HG03342 (cell line): ENCODE results near the gene IFNA10.
A peak's percentile ranks its signal among the peaks of the same experiment; 100 is the strongest.
"Not testable (repeated sequence)": the region's sequence is repeated elsewhere in the genome, so short reads cannot be mapped to it uniquely, and the experiment has no call there.

Source experiments
- ATAC-seq: cut with Tn5 transposase; IDR thresholded peaks from one replicate; pipeline ENCODE4 v1.9.1; 2021; ENCODE audit warnings: mild to moderate bottlenecking, moderate library complexity; ENCODE audit not compliant: unreplicated experiment

IFNA10 gene

DNA sequence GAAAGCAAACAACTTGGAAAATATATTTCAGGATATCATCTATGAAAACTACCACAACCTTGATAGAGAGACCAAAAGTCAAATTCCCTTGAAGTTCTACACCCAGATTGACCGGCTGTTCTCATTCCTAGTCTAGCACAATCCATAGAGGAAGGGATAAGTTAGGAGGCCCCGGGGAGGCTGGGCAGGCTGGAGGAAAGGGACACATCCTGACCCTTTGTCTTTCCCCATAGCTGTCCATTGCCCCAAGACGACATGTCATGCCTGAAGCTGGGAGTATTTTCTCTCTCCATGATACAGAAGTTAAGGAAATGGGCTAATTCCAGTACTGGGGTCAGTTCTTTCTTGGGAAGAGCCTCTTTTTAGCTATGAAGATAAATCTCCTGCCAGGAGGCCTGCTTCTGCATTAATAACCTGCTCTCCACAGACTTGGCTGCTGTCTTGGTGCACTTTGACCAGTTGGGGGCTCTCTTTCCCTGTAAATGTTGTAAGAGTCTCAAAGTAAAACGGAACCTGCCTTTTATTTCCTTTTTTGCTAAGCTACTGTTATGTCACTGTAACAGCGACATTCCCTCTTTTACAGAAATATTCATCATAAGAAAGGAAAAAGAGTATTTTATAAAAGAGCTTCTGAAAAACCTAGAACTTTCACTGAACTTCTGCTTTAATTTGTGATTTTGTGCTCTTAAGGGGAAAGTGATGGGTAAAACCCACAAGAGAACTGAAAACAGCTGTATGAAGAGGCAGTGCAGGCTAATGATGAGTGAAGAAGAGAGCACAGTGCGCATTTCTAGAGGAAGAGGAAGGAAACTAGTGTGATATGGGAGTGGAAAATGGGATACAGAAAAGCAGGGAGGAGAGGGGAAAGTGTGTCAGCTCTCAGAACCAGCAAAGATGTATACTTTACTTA, 11.8 kb downstream of the IFNA10 start:
- ATAC-seq: peak; percentile 96

DNA sequence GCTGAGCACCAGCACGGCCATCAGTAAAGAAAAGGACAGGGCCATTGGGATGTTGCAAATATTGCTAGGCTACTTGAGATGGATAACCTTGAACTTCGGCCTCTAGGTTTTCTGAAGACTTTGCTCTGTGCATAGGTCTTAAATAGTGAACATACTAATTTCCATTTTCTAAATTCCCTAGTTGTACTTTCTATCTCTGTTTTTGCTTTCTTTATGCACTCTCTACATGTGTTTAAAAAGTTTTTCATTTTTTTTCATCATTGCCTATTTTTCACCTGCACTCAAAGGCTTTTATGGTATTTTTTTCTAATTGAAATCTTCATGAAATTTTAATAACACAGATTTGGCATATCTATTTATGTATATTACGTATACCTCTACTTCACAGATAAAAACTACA, 19.5 kb downstream of the IFNA10 start, which contains the start of gene IFNA4:
Gene IFNA4, minus strand, starts transcription at position 101 of the 400 bp plus-strand sequence. Its CDS starts 56 bp downstream, at position 45.
- ATAC-seq: not testable (repeated sequence)

DNA sequence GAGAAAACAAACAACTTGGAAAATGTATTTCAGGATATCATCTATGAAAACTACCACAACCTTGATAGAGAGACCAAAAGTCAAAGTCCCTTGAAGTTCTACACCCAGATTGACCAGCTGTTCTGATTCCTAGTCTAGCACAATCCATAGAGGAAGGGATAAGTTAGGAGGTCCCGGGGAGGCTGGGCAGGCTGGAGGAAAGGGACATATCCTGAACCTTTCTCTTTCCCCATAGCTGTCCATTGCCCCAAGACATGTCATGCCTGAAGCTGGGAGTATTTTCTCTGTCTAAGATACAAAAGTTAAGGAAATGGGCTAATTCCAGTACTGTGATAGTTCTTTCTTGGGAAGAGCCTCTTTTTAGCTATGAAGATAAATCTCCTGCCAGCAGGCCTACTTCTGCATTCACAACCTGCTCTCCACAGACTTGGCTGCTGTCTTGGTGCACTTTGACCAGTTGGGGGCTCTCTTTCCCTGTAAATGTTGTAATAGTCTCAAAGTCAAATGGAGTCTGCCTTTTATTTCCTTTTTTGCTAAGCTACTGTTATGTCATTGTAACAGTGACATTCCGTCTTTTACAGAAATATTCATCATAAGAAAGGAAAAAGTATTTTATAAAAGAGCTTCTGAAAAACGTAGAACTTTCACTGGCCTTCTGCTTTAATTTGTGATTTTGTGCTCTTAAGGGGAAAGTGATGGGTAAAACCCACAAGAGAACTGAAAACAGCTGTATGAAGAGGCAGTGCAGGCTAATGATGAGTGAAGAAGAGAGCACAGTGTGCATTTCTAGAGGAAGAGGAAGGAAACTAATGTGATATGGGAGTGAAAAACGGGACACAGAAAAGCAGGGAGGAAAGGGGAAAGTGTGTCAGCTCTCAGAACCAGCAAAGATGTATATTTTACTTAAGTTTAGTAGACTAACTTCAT, 23.9 kb downstream of the IFNA10 start:
- peak; percentile 95 for ATAC-seq

DNA sequence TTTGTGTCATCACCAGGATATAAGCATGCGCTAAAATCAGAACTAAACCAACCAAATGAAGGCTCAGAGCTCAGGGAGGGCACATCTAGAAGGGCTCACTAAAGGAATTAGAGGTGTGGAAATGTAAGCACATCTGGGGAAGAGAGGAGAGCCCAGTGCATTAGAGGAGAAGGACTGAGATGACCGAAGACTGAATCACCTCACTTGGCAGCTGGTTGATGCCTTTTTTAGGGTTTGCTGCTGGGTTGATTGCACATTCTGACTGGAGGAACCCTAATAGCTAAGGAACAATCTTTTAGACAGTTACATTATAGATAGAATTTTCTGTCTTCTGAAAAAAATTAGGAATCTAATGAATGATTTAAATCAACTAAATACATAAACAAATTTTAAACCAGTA, 32.3 kb downstream of the IFNA10 start:
- no peak for ATAC-seq

DNA sequence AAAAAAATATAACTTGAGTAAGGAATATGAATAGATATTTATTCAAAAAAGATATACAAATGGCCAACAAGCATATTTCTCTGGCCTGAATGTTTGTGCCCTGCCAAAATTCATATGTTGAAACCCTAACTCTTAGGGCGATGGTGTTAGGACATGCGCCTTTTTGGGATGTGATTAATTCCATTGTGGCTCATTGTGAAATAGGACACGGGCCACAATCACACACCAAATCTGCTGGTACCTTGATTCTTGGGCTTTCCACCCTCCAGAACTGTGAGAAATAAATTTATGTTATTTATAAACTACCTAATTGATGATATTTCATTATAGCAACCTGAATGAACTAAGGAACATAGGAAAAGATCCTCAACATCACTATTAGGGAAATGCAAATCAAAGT, 34.8 kb downstream of the IFNA10 start:
- ATAC-seq: no peak

DNA sequence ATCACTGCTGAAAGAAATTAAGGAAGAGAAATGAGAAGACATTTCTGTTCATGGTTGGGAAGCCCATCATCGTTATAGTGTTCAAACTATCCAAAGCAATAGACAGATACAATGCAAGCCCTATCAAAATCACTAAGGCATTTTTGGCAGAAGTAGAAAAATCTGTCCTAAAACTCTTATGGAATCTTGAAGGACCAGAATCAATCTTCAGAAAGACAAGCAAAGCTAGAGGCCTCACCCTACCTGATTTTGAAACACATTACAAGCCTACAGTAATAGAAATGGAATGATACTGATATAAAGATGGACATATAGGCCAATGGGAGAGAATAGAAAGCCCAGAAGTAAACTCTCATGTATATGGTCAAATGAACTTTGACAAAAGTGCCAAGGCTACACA, 35.6 kb downstream of the IFNA10 start:
- no peak for ATAC-seq

GRCh38 chr9:21166560-21166959, 40.4 kb downstream of the IFNA10 start, which contains the start of gene IFNA21:
Gene IFNA21, minus strand, starts transcription at chr9:21166660. Its CDS starts 48 bp downstream, at chr9:21166612.
- not testable (repeated sequence) for ATAC-seq

GRCh38 chr9:21165516-21165915, 41.4 kb downstream of the IFNA10 start:
- ATAC-seq: no peak

GRCh38 chr9:21160178-21160577, 46.8 kb downstream of the IFNA10 start:
- peak; percentile 95 for ATAC-seq
